Right atrium auricular region (tissue), 2 donors: ENCODE results near the gene SPIRE1. TPM values are rescaled to one million over a fixed set of nuclear protein-coding genes. Genes with fewer than 3 reads are reported as not detected.
"Not testable (repeated sequence)": the region's sequence is repeated elsewhere in the genome, so short reads cannot be mapped to it uniquely, and the experiment has no call there.

ENCODE experiments used
- DNase-seq: peaks from one replicate; pipeline ENCODE4 v3.0.0-alpha.2; 2019; ENCODE audit warnings: low spot score
- H3K27ac ChIP-seq, 2 donors: fragments of 200-600 bp; sonication (generic); 1 replicate in 1 of 2; 2 replicates in 1 of 2; pipeline ENCODE4 v1.5.1; 2016 to 2019
- H3K27me3 ChIP-seq, 2 donors: fragments of 200-600 bp; sonication (generic); one replicate each; pipeline versions ENCODE4 v1.5.1 to v1.6.0; 2017 to 2019
- H3K36me3 ChIP-seq: fragments of 200-600 bp; sonication (generic); one replicate; pipeline ENCODE4 v1.5.1; 2016
- H3K4me1 ChIP-seq, 2 donors: fragments of 200-600 bp; sonication (generic); one replicate each; pipeline versions ENCODE4 v1.5.1 to v1.6.0; 2017 to 2019
- H3K4me3 ChIP-seq, 2 donors: fragments of 200-600 bp; sonication (generic); 1 replicate in 1 of 2; 2 replicates in 1 of 2; pipeline ENCODE4 v1.5.1; 2017 to 2019; ENCODE audit warnings: mild to moderate bottlenecking in 1 of 2, moderate library complexity in 1 of 2
- H3K9me3 ChIP-seq, 2 donors: fragments of 200-600 bp; sonication (generic); one replicate each; pipeline ENCODE4 v1.5.1; 2019
- CTCF ChIP-seq, 2 donors: fragments of 200-600 bp; sonication (generic); IDR thresholded peaks; one replicate each; pipeline ENCODE4 v1.5.1; 2019; ENCODE audit warnings: antibody characterized with exemption in 2 of 2
- total RNA-seq, 2 donors: library from RNA; depleted of rRNA; stranded (reverse); fragments of >200 nt; gene quantifications; one replicate each; pipeline ENCODE4 v1.1.0, GENCODE V29; 2016

SPIRE1 gene
- total RNA-seq, 2 donors from 2014 or later, result 34.7 to 42.9 TPM

GRCh38 chr18:12574494-12575185, 83.3 kb downstream of the SPIRE1 start:
- Histone ChIP-seq H3K9me3 (no peaks in the 10 kb centered on the region), H3K27ac (no peak overlapping the region), H3K36me3 (no peaks in the 10 kb centered on the region), H3K4me3 (no peak overlapping the region), H3K27me3 (no peaks in the 10 kb centered on the region), H3K4me1 (no peaks in the 10 kb centered on the region)
- DNase-seq, result no peak
- TF ChIP-seq CTCF (IDR thresholded peaks at IDR 0.05), result no peak

GRCh38 chr18:12571630-12572029, 86.3 kb downstream of the SPIRE1 start:
- no peak for TF ChIP-seq CTCF (IDR thresholded peaks at IDR 0.05)
- no peak overlapping the region for H3K27ac ChIP-seq
- no peaks in the 10 kb centered on the region for H3K4me1 ChIP-seq
- H3K4me3 ChIP-seq, result no peak overlapping the region
- DNase-seq, result no peak
- H3K9me3 ChIP-seq, result no peaks in the 10 kb centered on the region
- no peaks in the 10 kb centered on the region for H3K27me3 ChIP-seq
- H3K36me3 ChIP-seq, result no peaks in the 10 kb centered on the region

GRCh38 chr18:12569791-12570190, 88.1 kb downstream of the SPIRE1 start:
- Histone ChIP-seq H3K9me3 (no peaks in the 10 kb centered on the region), H3K4me3 (no peak overlapping the region), H3K4me1 (no peaks in the 10 kb centered on the region), H3K27ac (no peak overlapping the region), H3K36me3 (no peaks in the 10 kb centered on the region), H3K27me3 (no peaks in the 10 kb centered on the region)
- no peak for DNase-seq
- TF ChIP-seq CTCF (IDR thresholded peaks at IDR 0.05), result no peak

GRCh38 chr18:12567849-12568248, 90.1 kb downstream of the SPIRE1 start:
- no peaks in the 10 kb centered on the region for H3K27me3 ChIP-seq
- H3K9me3 ChIP-seq, result no peaks in the 10 kb centered on the region
- no peak for TF ChIP-seq CTCF (IDR thresholded peaks at IDR 0.05)
- no peaks in the 10 kb centered on the region for H3K36me3 ChIP-seq
- H3K27ac ChIP-seq, result no peak overlapping the region
- DNase-seq, result no peak
- no peaks in the 10 kb centered on the region for H3K4me1 ChIP-seq
- H3K4me3 ChIP-seq, result no peak overlapping the region

- DNase-seq, result no peak
- no peaks in the 10 kb centered on the region for H3K9me3 ChIP-seq
- TF ChIP-seq CTCF (IDR thresholded peaks at IDR 0.05), result no peak
- no peak overlapping the region for H3K27ac ChIP-seq
- no peaks in the 10 kb centered on the region for H3K4me1 ChIP-seq
- H3K27me3 ChIP-seq, result no peaks in the 10 kb centered on the region
- no peaks in the 10 kb centered on the region for H3K36me3 ChIP-seq
- no peak overlapping the region for H3K4me3 ChIP-seq
Observed at GRCh38 chr18:12564861-12565260, 93.0 kb downstream of the SPIRE1 start.

GRCh38 chr18:12564378-12564777, 93.5 kb downstream of the SPIRE1 start:
- Histone ChIP-seq H3K27ac (no peak overlapping the region), H3K4me1 (no peaks in the 10 kb centered on the region)

GRCh38 chr18:12560600-12560999, 97.3 kb downstream of the SPIRE1 start:
- H3K27me3 ChIP-seq, H3K4me3 ChIP-seq, H3K27ac ChIP-seq, H3K36me3 ChIP-seq, DNase-seq, H3K4me1 ChIP-seq, H3K9me3 ChIP-seq: not testable (repeated sequence)

More at GRCh38 chr18:12564378-12564777, 93.5 kb downstream of the SPIRE1 start:
- no peaks in the 10 kb centered on the region for H3K27me3 ChIP-seq
- no peaks in the 10 kb centered on the region for H3K36me3 ChIP-seq
- DNase-seq, result no peak
- no peaks in the 10 kb centered on the region for H3K9me3 ChIP-seq
- no peak overlapping the region for H3K4me3 ChIP-seq
- no peak for TF ChIP-seq CTCF (IDR thresholded peaks at IDR 0.05)
